Measurements from ENCODE around the gene IRF7. TPM values are rescaled to one million over a fixed set of nuclear protein-coding genes. Genes with fewer than 3 reads are reported as not detected.

Gene IRF7
- total and polyA plus RNA-seq, 2 of the 4 experiments (the other 2 are of a cell fraction), result 1.6 to 4.5 TPM

DNA sequence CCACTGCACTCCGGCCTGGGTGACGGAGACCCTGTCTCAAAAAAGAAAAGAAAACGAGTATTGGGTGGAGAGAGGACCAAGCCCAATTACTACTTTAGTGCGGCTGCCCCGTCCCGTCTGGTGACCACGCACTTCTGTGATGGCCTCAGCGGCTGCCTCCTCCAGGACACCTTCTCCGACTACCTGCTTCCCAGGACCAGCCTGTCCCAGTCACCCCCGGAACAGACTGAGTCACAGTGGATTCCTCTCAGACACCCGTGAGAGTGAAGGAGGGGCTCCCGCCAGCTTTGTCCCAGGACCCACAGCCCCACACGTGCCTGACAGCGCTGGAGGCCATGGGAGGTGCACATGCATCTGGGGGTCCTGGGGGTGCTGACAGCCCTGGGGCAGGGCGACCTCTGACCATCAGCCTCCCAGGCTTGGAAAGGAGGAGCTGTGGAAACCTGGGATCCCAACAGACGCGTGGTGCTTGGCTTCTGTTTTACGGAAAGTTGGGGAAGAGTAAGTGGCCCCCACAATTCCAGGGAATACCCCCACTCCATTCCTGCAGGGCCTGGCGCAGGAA lies 26.1 kb upstream of the IRF7 start:
- H3K9ac ChIP-seq (ENCODE audit: low read depth, low read length), result no peak overlapping the region
- H2AFZ ChIP-seq (replicated peaks; ENCODE audit: low read length, poor library complexity), result no peak overlapping the region
- peaks cover 14% of the 10 kb centered on the region; the same call in 1 of the 2 replicates for H3K27me3 ChIP-seq (ENCODE audit: control insufficient read depth, insufficient read depth, low read length)
- no peak overlapping the region for H2AK9ac ChIP-seq (replicated peaks; ENCODE audit: low read depth, low read length, poor library complexity)
- 80% methylated on average over 6 of the region's 19 CpGs; no CpG with 5 or more reads in 1 of the 2 experiments for WGBS, 2 experiments (ENCODE audit: extremely low coverage in 2 of 2, insufficient read length in 1 of 2)
- ChIA-PET CTCF (no interaction called here), POLR2A (ENCODE audit: unreplicated experiment) (no interaction called here)
- H3K18ac ChIP-seq (ENCODE audit: low read depth, low read length), result no peak overlapping the region
- no peaks in the 10 kb centered on the region for H3K79me1 ChIP-seq (ENCODE audit: low read depth in 1 of 2, low read length in 2 of 2)
- no peak overlapping the region for H4K91ac ChIP-seq (ENCODE audit: insufficient read depth, low read depth, low read length)
- no peak for TF ChIP-seq MXI1 (IDR thresholded peaks at IDR 0.05; ENCODE audit: borderline replicate concordance, low read depth, low read length)
- no peak for TF ChIP-seq CEBPB (IDR thresholded peaks at IDR 0.05; ENCODE audit: low read depth, low read length)
- TF ChIP-seq FOS (IDR thresholded peaks at IDR 0.05; ENCODE audit: low read depth, low read length), result no peak
- TF ChIP-seq, protein P1, sequence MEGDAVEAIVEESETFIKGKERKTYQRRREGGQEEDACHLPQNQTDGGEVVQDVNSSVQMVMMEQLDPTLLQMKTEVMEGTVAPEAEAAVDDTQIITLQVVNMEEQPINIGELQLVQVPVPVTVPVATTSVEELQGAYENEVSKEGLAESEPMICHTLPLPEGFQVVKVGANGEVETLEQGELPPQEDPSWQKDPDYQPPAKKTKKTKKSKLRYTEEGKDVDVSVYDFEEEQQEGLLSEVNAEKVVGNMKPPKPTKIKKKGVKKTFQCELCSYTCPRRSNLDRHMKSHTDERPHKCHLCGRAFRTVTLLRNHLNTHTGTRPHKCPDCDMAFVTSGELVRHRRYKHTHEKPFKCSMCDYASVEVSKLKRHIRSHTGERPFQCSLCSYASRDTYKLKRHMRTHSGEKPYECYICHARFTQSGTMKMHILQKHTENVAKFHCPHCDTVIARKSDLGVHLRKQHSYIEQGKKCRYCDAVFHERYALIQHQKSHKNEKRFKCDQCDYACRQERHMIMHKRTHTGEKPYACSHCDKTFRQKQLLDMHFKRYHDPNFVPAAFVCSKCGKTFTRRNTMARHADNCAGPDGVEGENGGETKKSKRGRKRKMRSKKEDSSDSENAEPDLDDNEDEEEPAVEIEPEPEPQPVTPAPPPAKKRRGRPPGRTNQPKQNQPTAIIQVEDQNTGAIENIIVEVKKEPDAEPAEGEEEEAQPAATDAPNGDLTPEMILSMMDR (conservative IDR thresholded peaks at IDR 0.05; ENCODE audit: low read depth, low read length), result no peak
- TF ChIP-seq RAD21 (IDR thresholded peaks at IDR 0.05; ENCODE audit: low read length), result no peak
- no peak for TF ChIP-seq CHD1 (IDR thresholded peaks at IDR 0.05; ENCODE audit: low read depth, low read length)
- no peak for TF ChIP-seq USF2 (IDR thresholded peaks at IDR 0.05; ENCODE audit: low read depth, low read length)
- no peak for TF ChIP-seq SMC3 (IDR thresholded peaks at IDR 0.05; ENCODE audit: low read depth, low read length)
- TF ChIP-seq RCOR1 (IDR thresholded peaks at IDR 0.05; ENCODE audit: insufficient replicate concordance, low read length), result no peak
- TF ChIP-seq POLR2A (IDR thresholded peaks at IDR 0.05; ENCODE audit: low read depth, low read length), result no peak
- TF ChIP-seq NFE2L2 (IDR thresholded peaks at IDR 0.05; ENCODE audit: low read depth, low read length), result no peak
- TF ChIP-seq MAZ (IDR thresholded peaks at IDR 0.05; ENCODE audit: borderline replicate concordance, low read depth, low read length), result no peak
- no peak for TF ChIP-seq MAFK (IDR thresholded peaks at IDR 0.05; ENCODE audit: low read depth, low read length)
- no peak for TF ChIP-seq RFX5 (IDR thresholded peaks at IDR 0.05; ENCODE audit: low read depth, low read length)
- TF ChIP-seq, protein P2, sequence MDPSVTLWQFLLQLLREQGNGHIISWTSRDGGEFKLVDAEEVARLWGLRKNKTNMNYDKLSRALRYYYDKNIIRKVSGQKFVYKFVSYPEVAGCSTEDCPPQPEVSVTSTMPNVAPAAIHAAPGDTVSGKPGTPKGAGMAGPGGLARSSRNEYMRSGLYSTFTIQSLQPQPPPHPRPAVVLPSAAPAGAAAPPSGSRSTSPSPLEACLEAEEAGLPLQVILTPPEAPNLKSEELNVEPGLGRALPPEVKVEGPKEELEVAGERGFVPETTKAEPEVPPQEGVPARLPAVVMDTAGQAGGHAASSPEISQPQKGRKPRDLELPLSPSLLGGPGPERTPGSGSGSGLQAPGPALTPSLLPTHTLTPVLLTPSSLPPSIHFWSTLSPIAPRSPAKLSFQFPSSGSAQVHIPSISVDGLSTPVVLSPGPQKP (IDR thresholded peaks at IDR 0.05; ENCODE audit: borderline replicate concordance, low read depth, low read length), result no peak
- TF ChIP-seq BHLHE40 (IDR thresholded peaks at IDR 0.05; ENCODE audit: low read depth, low read length), result no peak
- H3K36me3 ChIP-seq (ENCODE audit: control insufficient read depth, insufficient read depth, low read length), result peaks cover 22% of the 10 kb centered on the region
- no peak overlapping the region for H4K5ac ChIP-seq (ENCODE audit: low read depth, low read length)
- no peak overlapping the region for H3K4me3 ChIP-seq (ENCODE audit: insufficient read depth, low read depth, low read length)
- H3K4ac ChIP-seq (ENCODE audit: low read depth, low read length), result no peak overlapping the region
- H2BK5ac ChIP-seq (ENCODE audit: low read depth, low read length, poor library complexity, severe bottlenecking), result no peak overlapping the region
- H3K27ac ChIP-seq (ENCODE audit: insufficient read depth, low read length), result no peak overlapping the region
- H2BK15ac ChIP-seq (ENCODE audit: low read depth, low read length), result no peak overlapping the region
- no peak overlapping the region for H2BK20ac ChIP-seq (ENCODE audit: low read depth, low read length)
- no peak overlapping the region for H3K4me2 ChIP-seq (ENCODE audit: low read depth, low read length)
- in situ Hi-C loops (cut with MboI; ENCODE audit: low sequenced_read_pairs) (no loop called here), intact Hi-C loops (cut with micrococcal nuclease) (no loop called here), dilution Hi-C loops (cut with HindIII; ENCODE audit: low sequenced_read_pairs, unreplicated experiment) (no loop called here)
- no peak overlapping the region for H2AK5ac ChIP-seq (ENCODE audit: low read depth, low read length)
- no peak for ATAC-seq (ENCODE audit: low read depth)
- H4K8ac ChIP-seq (ENCODE audit: low read depth in 2 of 2, low read length in 2 of 2), result no peak overlapping the region
- no peaks in the 10 kb centered on the region for H3K9me1 ChIP-seq (ENCODE audit: insufficient read depth, low read length)
- peaks cover 27% of the 10 kb centered on the region for H4K20me1 ChIP-seq (ENCODE audit: insufficient read depth, low read length)
- peaks cover 8% of the 10 kb centered on the region; the same call in 1 of the 2 replicates for H3K4me1 ChIP-seq (ENCODE audit: control insufficient read depth, insufficient read depth, low read length)
- DNase-seq, result no peak
- H3K14ac ChIP-seq (replicated peaks; ENCODE audit: low read depth, low read length), result no peak overlapping the region
- H2BK120ac ChIP-seq (ENCODE audit: low read depth, low read length), result no peak overlapping the region
- no peak overlapping the region for H3K23ac ChIP-seq (ENCODE audit: low read depth, low read length)
- H3K9me3 ChIP-seq (ENCODE audit: control insufficient read depth, insufficient read depth, low read length), result no peaks in the 10 kb centered on the region
- no peak overlapping the region for H3K56ac ChIP-seq (ENCODE audit: extremely low read depth, insufficient read depth, low read length)
- no TSS peak for BruUV-seq (replicated peaks)
